NCI-H748 (cell line): ENCODE measurements around the gene SSX5.
"Not testable (repeated sequence)": the region's sequence is repeated elsewhere in the genome, so short reads cannot be mapped to it uniquely, and the experiment has no call there.

ENCODE experiments used
- DNase-seq: peaks from one replicate; lab custom pipeline; 2025; ENCODE audit not compliant: unreplicated experiment; lab: John Stamatoyannopoulos, UW

SSX5 gene, protein sequence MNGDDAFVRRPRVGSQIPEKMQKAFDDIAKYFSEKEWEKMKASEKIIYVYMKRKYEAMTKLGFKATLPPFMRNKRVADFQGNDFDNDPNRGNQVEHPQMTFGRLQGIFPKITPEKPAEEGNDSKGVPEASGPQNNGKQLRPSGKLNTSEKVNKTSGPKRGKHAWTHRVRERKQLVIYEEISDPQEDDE

GRCh38 chrX:48196745-48197201 is at the start of gene SSX5:
TSS of gene SSX5 (minus strand) at chrX:48196795. CDS start at chrX:48195358, 1,437 bp downstream.
- no peak for DNase-seq

GRCh38 chrX:48224196-48224595 is 27.6 kb upstream of the SSX5 start:
- DNase-seq = not testable (repeated sequence)

GRCh38 chrX:48214341-48214740 is 17.7 kb upstream of the SSX5 start:
- DNase-seq = not testable (repeated sequence)

GRCh38 chrX:48190024-48190423 is 6.6 kb downstream of the SSX5 start:
- DNase-seq = not testable (repeated sequence)

DNA sequence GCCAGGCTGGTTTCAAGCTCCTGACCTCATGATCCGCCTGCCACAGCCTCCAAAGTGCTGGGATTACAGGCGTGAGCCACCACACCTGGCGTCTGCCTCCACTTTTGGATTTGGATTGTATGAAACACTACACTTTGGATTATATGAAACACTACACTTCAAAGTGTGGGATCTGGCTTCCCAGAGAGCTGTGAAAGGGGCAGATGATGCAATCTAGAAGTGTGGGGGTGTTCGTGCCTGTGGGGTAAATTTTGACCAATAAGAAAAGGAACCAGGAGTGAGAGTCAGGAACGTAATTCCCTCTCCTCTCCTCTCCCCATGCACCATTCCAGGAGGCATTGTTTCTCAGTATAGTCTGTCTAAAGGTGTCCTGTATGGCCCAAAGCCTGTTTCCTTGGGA is 14.7 kb downstream of the SSX5 start:
- not testable (repeated sequence) for DNase-seq

- no peak for DNase-seq
Observed at GRCh38 chrX:48180811-48181210, 15.8 kb downstream of the SSX5 start.

DNA sequence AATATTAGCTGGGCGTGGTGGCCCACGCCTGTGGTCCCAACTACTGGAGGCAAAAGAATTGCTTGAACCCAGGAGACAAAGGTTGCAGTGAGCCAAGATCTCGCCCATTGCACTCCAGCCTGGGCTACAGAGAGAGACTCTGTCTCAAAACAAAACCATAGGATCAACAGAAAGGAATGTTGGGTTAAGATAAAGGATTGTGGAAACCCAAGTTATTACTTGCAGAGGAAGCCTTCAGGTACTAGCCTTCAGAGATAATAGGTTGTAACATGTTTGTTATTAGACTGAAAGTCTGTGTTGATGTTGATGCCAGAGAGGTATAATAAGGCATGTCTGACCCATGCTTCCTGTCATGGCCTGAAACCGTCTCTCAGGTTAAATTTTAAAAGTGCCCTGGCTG is 16.9 kb downstream of the SSX5 start:
- no peak for DNase-seq

- not testable (repeated sequence) for DNase-seq
Observed at GRCh38 chrX:48166322-48166721, 30.3 kb downstream of the SSX5 start.

GRCh38 chrX:48165241-48165640 is 31.4 kb downstream of the SSX5 start:
- DNase-seq = no peak

DNA sequence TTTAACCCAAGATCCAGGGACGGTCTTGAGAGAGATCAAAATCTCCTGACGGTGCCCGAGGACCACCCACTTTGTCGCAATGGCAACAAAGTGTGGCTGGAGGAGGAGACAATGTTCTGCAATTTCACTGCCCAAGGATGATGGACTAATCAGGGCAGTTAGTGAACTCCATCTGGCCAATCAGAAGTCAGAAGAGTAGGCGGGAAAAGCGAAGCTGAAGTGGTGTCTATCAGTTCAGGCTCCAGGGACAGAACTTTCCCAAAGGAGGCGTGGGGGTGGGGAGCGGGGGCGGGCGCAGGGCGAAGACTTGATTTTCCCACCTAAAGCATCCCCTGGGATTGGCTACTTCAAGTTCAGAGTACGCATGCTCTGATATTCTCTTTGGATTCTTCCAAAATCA is 40.6 kb downstream of the SSX5 start:
- DNase-seq = no peak

- no peak for DNase-seq
Observed at GRCh38 chrX:48154796-48155195, 41.8 kb downstream of the SSX5 start.

DNA sequence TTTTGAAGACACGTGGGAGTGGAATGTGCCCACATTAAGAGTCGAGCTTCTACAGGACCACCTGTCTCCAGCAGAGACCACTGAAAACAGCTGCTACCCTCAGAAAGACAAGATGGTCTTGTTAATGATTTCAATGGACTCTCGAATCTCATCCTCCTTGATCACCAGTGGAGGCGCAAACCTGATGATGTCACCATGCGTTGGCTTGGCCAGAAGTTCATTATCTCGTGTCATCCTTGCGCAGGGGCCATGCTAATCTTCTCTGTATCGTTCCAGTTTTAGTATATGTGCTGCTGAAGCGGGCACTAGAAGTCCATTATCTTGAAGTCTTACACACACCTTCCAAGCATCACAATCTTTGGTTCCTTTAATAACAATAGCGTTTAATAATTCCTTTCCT is 42.8 kb downstream of the SSX5 start:
- no peak for DNase-seq

DNA sequence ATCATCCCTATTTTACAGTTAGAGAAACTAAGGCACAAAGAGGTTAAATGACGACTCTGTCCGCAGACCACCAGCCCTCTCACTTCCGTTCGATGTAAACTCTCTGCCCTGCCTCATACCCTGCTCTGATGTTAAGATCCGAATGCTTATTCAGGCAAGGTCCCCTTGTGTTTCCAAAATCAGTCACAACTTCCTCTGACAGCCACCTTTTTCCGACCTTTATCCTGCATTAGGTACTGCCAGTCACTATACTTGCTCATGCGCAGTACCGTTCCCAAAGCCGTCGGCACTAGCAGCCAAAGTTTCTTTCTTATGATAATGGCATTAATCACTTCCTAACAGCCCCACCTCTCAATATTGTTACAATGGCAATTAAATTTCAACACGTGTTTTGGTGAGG is 53.9 kb downstream of the SSX5 start:
- not testable (repeated sequence) for DNase-seq

- DNase-seq = not testable (repeated sequence)
Observed at GRCh38 chrX:48141810-48142508, 54.6 kb downstream of the SSX5 start.

DNA sequence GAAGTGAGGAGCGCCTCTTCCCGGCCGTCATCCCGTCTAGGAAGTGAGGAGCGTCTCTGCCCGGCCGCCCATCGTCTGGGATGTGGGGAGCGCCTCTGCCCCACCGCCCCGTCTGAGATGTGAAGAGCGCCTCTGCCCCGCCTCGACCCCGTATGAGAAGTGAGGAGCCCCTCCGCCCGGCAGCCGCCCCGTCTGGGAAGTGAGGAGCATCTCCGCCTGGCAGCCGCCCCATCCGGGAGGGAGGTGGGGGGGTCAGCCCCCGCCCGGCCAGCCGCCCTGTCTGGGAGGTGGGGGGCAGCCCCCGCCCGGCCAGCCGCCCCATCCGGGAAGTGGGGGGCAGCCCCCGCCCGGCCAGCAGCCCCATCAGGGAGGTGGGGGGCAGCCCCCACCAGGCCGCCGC is 57.5 kb downstream of the SSX5 start:
- not testable (repeated sequence) for DNase-seq
